Skeletal muscle cell (primary cell): Measurements from ENCODE around the gene GRAMD1A.
"Not testable (repeated sequence)": the region's sequence is repeated elsewhere in the genome, so short reads cannot be mapped to it uniquely, and the experiment has no call there.

Experiments
- DNase-seq: peaks from one replicate; pipeline ENCODE4 v3.0.0-alpha.2; 2010; ENCODE audit warnings: low read depth
- H3K4me3 ChIP-seq: 2 replicates; pipeline ENCODE4 v1.5.1; 2011; ENCODE audit warnings: low read depth, mild to moderate bottlenecking, control low read depth, low read length, moderate library complexity

Gene GRAMD1A

DNA sequence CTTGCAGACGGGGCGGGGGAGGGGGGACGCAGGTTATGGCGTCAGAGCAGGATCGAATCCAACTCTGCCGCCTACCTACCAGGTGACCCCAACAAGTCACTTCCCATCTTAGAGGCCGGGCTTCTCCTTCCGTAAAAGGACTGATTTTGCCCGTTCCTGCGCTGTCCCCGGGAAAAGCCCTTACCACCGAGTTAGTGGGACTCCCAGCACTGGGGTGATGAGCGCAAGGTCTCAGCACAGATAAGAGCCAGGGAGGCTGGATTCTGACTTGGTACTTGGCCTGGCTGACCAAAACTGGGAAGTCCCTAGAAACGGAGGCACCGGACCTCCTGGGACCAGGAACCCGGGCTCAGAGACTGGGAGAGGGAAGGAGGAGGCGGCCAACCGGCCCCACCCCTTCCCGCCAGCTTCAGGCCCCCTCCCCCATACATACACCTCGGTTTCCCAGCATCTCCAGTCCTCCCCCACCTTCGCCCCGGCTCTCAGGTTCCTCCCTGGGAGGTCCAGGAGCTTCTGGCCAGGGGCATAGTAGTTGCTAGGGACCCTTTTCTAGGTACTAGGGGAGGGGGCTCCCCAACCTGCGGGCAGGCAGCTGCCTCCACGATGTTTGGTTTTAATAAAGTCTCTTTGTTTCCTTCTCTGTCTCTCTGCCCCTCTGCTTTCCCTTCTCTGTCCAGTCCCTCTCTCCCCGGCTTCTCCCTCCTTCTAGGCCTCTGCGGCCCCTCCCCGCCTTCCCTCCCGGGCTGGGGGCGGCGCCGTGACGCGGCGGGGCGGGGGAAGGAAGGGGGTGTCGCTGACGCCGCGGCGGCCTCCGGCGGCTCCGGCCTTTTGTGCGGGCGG, at the start of gene GRAMD1A:
TSS of gene GRAMD1A (plus strand) at position 826 of the 840 bp plus-strand sequence. CDS start 156 bp downstream, outside the sequence.
- DNase-seq = peak; percentile 50
- peak within 1 kb of the TSS; percentile 81 for H3K4me3 ChIP-seq

DNA sequence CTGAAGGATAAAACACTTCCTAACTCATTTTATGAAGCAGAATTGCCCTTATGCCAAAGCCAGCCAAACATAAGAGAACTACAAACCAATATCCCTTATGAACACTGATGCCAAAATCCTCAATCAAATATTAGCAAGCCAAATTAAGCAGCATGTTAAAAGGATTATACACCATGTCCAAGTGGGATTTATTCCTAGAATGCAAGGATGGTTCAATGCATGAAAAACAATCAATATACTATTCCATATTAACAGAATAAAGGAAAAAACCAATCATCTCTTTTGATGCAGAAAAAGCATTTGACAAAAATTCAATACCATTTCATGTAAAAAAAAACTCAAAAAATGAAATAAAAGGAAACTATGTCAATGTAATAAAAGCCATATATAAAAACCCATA, 47.0 kb upstream of the GRAMD1A start:
- DNase-seq = no peak
- H3K4me3 ChIP-seq = no peak overlapping the region

DNA sequence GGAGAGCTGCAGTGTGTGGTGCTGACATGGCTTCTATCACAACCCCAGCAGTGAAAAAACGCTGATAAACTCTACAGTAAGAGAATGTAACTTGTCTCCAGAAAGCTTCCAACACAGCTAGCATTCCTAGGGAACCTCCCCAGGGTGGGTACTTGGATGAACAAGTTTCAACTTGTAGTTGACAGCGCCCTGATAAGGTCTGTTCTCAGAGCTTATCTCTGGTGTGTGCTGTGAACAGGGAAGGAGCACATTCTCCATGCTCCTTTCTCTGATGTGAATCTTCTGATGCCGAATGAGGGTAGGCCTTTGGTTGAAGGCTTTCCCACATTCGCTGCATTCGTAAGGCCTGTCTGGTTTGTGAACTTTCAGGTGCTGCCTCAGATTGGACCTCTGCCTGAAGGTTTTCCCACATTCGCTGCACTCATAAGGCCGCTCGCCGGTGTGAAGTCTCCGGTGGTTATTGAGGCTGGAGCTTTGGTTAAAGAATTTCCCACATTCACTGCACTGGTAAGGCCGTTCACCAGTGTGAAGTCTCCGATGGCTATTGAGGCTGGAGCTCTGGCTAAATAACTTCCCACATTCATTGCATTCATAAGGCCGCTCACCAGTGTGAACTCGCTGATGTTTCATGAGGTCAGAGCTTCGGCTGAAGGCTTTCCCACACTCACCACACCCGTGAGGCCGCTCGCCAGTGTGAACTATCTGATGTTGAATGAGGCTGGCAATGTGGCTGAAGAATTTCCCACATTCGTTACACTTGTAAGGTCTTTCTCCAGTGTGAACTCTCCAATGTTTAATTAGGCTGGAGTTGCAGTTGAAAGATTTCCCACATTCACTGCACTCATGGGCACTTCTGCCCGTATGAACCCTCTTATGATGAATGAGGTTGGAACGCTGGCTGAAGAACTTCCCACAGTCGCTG, 42.0 kb upstream of the GRAMD1A start:
- H3K4me3 ChIP-seq = no peak overlapping the region
- DNase-seq = no peak

DNA sequence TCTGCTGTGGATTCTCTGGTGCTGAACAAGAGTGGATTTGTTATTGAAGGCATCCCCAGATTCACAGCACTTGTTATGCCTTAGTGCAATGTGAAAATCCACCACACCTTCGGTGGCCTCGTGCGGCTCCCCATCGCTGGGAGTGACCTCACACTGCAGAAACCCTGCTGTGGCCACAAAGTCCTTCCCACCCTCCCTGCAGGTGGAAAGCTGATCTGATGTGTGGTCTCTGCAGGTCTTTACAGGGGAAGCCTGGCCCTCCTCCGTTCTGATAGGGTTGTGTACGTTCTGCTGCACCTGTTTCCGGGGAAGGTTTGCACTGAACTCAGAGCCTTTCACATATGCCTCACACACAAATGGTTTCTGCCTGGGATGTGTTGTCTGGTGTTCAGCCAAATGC, 41.1 kb upstream of the GRAMD1A start:
- H3K4me3 ChIP-seq = no peak overlapping the region
- DNase-seq = no peak

DNA sequence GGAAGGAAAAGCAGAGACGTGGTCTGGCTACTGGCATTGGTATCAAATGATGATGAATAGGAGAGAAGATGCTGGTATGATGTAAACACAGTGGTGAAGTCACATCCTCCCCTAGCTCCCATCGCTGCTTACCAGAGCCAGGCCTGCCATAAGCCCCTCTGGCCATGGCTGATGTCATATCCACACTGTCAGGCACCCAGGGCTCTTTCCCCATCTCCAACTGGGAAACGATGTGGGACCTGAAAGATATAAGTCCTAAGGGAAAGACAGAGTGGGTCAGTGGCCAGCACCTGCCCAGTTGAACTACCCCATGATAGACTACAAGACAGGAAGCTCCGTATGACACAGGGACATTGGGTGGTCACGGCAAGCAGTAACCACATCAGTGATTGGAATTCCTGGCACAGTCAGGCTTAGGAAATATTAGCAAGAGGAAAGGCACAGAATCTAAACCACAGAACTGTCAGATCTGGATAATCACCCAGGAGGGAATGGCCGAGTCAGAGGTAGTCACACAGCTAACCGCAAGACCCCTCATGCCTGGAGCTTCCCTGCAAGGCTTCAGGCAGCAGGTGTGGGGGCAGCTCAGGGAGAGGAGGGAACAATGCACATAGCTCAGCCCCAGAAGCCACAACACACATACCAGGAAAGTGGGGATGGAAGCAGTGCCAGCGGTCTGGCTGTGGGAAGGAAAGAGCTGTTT, 39.9 kb upstream of the GRAMD1A start:
- no peak overlapping the region for H3K4me3 ChIP-seq
- DNase-seq = no peak

DNA sequence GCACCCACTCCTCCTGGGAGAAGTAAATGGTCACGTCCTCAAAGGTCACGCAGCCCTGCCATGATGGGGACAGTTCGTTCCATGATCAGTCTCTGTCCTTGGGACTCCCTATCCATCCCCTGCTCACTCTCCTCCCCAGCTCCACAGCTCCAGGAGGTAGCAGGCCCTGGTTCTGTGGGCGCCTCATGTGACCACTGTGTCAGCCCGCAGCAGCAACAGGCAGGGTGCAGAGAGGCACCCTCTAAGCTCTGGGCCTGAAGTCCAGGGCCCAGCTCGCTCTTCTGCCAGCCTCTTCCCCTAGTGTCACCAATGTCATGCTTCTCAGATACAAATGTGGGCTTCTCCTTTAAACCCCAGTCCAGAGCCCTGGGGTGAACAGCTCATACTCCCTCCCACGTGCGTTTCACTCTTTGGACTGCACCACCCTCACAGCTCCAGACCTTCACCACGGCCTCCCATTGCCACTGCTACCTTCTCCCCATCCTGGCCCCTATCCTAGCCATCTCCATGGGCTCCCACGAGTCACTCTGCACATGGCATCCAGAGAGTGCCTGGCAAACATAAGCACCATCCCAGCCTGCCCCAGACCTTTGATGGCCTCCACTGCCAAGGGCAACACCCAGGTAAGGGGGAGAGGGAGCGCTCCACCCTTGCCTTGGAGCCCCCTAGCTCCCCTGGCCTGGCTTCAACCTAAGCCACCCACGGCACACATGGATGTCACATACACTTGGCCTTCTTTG, 39.0 kb upstream of the GRAMD1A start:
- no peak for DNase-seq
- H3K4me3 ChIP-seq = no peak overlapping the region

DNA sequence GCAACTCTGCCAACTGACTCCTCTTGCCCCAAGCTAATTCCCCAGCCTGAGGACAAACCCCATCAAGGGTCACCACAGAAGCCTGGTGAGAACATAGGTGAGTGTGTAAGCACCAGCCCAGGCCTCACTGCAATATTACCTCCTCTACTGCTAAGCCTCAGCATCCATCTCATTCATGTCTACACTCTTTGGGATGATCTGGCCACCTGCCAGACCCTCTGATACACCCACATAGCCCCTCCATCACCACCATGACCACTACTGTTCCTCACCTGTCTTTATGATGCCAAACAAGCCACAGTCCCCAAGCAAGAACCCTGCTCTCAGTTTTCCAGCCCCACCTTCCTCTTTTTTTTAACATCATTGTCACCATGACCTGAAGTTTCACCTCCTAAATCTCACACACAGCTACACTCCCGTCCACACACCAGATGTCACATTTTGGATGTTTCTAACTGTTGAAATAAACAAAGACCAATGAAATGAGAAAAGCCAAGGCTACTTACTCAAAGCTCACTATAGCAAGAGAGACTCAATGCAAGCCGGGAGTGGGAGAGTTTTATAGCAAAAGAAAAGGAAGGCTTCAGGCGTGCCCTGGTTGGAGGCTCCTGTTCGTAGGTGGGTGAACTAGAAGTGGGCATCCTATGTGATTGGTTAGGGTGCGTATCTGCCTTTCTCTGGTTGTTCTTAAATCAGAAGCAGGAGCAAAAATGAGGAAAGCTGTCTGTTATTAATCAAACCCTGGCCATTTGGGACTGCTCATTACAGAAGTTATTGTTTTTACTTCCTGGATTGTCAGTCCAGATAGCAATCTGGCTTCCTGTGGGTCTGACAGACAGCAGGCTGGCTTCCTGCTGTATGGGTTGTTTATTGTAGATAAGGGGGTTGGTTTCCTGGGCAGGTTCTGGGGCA, 38.1 kb upstream of the GRAMD1A start:
- no peak for DNase-seq
- no peak overlapping the region for H3K4me3 ChIP-seq

DNA sequence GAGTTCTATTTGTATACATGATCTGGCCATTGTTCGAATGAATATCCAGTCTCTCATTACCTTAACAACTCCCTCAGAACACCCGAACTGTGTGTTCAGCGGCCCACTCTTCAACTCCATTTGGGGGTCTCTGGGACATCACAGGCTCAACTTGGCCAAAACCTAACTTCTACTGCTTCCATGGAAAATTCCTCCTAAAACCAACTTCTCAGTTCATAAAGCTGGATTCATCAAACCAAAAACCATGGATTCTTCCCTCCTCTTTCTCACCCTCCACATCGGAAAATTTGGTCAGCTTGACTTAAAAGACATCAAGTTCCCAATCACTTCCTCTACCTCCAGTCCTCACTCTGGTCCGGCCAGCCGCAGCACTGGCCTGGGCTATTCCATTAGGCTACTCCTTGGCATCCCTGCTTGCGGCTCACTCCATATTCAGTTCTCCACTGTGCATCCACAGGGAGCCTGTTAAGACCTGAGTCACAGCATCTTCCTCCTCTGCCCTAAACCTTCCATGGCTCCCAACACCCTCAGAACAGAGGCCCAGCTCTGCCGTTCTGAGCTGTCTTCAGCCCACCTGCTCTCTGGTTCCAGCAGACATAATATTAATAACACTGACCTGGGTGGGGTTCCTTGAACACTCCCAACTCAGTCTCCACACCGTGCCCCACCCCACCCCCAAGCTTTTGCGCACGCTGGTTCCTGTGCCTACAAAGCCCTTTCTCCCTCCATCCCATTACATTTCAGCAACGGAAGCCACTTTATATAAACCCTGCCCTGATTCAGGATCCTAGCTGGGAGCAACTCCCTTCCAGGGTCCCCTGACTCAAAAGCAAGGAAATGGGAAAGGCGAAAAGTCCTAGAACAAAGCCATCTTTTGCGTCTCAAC, 37.2 kb upstream of the GRAMD1A start:
- H3K4me3 ChIP-seq = peak overlapping the region; percentile 91
- no peak for DNase-seq

DNA sequence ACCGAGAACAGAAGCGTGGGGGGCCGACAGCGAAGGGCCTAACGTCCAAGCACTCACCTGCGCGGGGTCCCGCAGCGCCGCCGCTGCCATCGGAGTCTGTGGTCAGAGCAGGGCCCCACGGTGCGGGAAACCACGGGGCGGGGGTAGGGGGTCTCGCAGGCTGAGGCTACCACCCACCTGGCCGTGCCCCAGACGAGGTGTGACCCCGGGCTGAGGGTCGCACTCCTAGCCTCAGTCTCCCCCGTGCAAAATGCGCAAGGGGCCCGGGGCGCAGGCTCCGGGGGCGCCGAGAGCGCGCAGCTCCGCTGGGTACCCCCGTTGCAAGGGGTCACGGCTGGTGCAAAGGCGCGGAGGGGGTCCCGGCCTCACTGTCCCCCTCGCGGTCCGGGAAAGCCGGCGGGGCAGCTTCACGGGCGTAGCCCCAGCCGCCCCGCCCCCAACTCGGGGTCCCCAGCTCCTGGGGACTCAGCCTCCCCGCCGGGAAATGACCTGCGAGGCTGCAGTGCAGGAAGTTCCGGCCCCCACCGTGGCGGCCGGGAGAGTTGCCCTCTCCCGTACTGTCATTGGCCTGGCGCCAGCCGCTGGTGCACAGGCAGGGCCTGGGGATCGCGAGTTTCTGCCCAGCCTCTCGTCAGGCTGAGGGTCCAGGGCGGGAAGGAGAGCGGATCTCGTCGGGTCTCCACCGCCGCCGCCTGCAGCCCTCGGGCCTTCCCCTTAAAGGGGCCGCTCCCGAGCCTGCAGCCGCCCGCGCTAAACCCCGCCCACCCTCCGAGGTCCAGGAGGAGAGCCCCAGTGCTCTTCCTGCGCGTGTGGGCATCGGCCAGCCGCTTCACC, 36.3 kb upstream of the GRAMD1A start, which contains the start of gene ZNF792:
TSS of gene ZNF792 (minus strand) at position 657 of the 834 bp plus-strand sequence. CDS start at position 90, 567 bp downstream.
- no peak for DNase-seq
- H3K4me3 ChIP-seq = peak within 1 kb of the TSS; percentile 91

DNA sequence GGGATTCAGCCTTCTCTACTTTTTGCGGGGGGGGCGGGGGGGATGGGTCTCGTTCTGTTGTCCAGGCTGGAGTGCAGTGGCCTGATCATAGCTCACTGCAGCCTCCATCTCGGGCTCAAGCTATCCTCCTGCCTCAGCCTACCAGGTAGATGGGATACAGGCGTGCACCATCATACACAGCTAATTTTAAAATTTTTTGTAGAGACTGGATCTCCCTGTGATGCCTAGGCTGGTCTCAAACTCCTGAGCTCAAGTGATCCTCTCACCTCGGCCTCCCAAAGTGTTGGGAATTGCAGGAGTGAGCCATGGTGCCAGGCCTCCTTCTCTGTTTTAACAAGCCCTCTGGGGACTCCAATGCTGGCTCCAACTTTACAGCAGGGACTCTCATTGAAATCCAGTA, 35.5 kb upstream of the GRAMD1A start:
- DNase-seq = no peak
- H3K4me3 ChIP-seq = peak overlapping the region; percentile 91

DNA sequence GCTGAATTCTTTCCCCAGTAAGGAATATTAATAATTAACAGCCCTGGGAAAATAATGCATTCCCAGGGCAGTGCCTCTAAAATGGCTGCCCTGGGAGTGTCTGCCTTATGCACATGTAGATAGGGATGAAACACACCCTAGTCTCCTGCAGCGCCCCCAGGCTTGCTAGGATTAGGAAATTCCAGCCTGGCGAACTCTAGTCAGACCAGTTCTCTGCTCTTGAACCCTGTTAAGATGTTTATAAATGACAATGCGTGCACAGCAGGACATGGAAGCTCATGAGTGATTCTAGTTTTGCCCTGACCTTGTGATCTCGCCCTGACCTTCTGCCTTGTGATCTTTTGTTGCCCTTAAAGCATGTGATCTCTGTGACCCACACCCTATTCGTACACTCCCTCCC, 34.6 kb upstream of the GRAMD1A start:
- not testable (repeated sequence) for H3K4me3 ChIP-seq, DNase-seq

DNA sequence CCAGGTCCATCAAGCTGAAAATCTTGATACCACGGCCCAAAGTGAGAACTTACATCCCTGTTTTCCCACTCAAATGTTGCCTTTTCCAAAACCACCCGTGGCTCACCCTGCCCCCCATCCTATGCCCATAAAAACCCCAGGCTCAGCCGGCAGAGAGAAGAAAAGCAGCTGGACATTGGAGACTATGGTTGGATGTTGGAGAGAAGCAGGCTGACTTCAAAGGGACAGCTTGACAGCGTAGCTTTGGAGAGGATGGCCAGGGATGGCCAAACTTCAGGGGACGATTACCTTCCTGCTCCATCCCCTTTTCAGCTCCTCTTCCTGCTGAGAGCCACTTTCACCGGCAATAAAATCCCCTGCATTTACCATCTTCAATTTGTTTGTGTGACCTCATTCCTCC, 32.6 kb upstream of the GRAMD1A start:
- no peak overlapping the region for H3K4me3 ChIP-seq
- no peak for DNase-seq

DNA sequence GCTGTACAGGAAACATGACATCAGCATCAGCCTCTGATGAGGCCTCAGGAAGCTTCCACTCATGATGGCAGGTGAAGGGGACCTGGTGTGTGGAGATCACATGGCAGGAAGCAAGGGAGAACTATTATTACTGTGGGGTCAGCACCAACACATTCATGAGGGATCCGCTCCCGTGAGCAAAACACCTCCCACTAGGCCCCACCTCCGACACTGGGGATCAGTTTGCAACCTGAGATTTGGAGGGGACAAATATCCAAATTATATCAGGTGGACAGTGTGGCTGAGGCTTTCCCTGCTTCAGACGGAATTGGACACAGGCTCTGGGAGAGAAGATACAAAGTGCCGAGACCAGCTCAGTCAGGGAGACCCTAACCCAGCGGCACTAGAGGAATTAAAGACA, 30.4 kb upstream of the GRAMD1A start:
- DNase-seq = no peak
- no peak overlapping the region for H3K4me3 ChIP-seq

DNA sequence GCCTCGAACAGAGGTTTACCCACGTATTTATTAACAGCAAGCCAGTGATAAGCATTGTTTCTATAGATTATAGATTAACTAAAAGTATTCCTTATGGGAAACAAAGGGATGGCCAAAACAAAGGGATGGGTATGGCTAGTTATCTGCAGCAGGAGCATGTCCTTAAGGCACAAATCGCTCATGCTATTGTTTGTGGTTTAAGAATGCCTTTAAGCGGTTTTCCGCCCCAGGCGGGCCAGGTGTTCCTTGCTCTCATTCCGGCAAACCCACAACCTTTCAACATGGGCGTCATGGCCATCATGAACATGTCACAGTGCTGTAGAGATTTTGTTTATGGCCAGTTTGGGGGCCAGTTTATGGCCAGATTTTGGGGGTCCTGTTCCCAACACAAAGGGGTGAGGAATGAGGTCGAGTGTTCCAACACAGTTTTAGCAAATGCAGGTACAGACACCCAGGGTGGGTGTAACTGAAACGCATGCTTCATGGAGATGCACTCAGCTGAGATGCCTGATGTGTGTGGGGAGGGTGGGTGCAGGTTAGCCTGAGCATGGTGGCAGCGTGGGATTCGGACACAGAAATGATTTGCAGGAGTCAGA, 29.8 kb upstream of the GRAMD1A start:
- H3K4me3 ChIP-seq, DNase-seq: not testable (repeated sequence)

DNA sequence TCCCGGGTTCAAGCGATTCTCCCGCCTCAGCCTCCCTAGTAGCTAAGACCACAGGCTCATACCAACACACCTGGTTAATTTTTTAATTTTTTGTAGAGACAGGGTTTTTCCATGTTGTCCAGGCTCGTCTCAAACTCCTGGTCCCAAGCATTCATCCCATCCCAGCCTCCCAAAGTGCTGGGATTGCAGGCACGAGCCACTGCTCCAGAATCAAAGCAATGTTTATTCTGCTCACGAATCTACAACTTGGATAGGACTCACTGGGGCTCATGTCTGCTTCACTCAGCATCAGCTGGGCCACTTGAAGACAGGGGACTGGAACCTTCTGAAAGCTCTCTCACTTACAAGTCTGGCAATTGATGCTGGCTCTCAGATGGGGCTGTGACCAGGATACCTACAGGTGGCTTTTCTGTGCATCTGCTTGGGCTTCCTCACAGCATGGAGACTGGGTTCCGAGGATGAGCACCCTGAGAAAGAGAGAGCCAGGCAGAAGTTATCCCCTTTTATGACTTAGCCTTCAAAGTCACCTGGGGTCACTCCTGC, 27.9 kb upstream of the GRAMD1A start:
- no peak for DNase-seq
- no peak overlapping the region for H3K4me3 ChIP-seq

DNA sequence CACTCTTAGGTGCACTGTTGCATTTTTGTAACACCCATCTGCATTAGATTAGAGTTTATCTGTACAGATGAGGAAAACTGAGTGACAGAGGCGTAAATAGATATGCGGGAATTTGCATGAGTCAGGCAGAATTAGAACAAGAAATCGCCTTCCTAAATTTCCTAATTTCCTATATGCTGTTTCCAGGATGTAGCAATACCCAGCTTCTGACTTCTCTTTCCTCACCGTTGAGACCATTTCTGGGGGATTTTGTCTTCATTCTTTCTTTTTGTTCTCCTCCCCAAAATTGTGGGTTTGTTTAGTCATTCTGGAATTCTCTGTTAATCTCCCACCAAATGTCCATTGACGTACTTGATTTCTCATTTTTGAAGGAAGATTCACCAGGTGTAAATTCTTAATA, 25.5 kb upstream of the GRAMD1A start:
- no peak for DNase-seq
- H3K4me3 ChIP-seq = no peak overlapping the region
